ENCODE data around the gene VASH1.
A peak's percentile ranks its signal among the peaks of the same experiment; 100 is the strongest.

Gene VASH1

DNA sequence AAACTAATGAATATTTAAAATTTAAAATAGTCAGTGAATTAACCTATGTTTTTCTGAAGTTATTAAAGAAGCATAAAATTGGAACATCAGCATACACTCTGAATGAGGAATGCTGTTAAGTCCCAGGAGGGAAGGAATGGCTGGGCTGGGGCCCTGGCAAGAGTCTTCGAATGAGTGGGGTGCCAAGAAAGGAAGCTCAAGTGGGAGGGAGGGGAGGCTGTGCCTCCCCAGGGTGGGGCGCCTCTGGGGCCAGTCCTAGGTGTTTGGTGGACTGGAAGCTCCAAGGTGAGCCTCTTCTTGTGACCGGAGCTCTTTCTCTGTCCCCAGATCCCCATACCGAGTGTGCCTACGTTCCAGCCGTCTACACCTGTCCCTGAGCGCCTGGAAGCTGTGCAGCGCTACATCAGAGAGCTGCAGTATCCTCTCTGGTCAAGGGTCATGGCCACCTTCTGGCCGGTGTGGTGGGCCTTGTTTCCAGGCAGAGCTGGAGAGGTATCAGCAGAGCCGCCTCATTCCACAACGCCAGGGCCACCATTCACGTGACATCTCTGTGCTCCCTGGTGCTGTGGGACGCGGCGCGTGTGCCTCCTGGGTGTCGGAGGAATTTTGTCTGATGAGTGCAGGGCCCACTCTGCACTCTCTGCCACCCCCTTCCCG lies 8.5 kb downstream of the VASH1 start:
- DNase-seq = no peak
- H3K36me3 Mint-ChIP-seq (ENCODE audit: insufficient read depth) = peaks cover 5% of the 10 kb centered on the region

DNA sequence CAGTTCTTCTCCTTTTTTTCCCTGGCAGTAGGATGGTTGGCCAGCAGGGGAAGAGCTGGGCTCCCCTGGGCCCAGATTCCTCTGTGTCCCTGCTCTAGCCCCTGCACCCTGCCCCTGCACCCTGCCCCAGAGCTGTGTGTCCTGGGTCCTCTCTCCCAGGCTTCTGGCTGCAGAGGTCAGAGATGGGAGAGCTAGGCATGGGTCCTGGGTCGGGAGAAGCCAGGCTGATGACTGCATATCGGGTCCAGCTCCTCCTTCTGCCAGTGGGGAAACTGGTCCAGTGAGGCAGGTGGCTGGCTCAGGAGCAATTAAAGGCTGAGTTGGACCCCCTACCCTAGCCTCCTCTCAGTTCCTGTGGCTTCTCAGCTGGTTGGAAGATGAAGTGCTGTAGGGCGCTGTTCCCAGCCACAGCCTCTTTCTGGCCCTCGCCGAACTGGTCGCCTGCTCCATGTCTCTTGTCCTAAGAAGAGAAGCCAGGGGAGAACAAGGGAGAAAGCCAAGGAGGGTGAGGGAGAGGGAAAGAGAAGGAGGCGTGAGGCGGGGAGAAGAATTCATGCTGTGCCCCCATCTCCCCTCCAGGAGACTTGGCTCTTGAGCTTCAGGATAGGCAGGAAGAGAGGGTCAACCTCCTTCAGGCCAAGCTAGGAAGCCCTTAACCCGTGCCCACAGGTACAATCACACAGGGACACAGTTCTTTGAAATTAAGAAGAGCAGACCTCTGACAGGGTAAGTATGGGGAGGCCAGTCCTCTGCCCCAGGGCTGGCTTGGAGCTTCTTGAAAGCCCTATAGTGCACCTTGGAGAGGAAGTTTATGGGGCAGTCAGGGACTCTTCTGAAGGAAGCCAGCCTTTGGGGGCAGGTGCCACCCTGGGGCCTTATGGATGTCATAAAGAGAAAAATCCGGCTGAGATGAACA lies 9.5 kb downstream of the VASH1 start:
- H3K9me3 Mint-ChIP-seq = no peaks in the 10 kb centered on the region
- no peak for DNase-seq
- H3K4me3 Mint-ChIP-seq = no peak overlapping the region
- peaks cover 5% of the 10 kb centered on the region for H3K36me3 Mint-ChIP-seq (ENCODE audit: insufficient read depth)
- H3K27ac Mint-ChIP-seq = peak overlapping the region; percentile 54 to 94
- H3K4me1 Mint-ChIP-seq (ENCODE audit: low read depth in 2 of 2) = peaks cover 6 to 16% of the 10 kb centered on the region in 2 donors
- no peaks in the 10 kb centered on the region for H3K27me3 Mint-ChIP-seq
- ATAC-seq (replicated peaks) = no peak

More for the DNA sequence above, 8.5 kb downstream of the VASH1 start:
- H3K9me3 Mint-ChIP-seq = no peaks in the 10 kb centered on the region
- no peak overlapping the region for H3K4me3 Mint-ChIP-seq
- H3K27ac Mint-ChIP-seq = peak overlapping the region; percentile 54 to 94
- H3K4me1 Mint-ChIP-seq (ENCODE audit: low read depth in 2 of 2) = peaks cover 6 to 19% of the 10 kb centered on the region in 2 donors
- peaks cover 0 to 6% of the 10 kb centered on the region in 2 donors for H3K27me3 Mint-ChIP-seq
- no peak for ATAC-seq (replicated peaks)

DNA sequence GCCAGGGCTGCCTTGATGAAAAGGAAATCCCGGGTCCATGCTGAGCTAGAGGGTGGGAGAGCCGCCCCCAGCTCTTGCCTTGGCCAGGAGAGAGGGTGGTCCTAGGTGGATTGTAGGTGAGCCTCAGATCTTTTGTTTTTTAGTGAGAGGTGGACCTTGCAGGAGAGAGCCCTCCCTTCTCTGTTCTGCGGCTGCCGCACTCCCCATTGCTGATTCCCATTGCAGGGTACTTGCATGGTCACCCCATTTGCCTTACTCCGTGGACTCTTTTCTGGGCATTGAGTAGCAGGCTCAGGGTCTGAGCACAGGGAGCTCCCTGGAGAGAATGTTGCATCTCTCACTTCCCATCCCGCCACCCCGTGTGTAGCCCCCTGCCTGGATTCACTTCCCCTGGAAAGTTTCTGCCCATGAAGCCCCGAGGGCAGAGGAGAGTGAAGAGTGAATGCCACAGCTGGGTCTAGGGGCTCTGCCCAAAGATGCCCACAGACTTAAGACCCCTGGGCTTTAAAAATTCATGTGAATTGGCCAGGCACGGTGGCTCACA lies 10.2 kb downstream of the VASH1 start:
- Mint-ChIP-seq H3K27ac (peak overlapping the region; percentile 8 to 80), H3K4me1 (ENCODE audit: low read depth in 2 of 2) (peaks cover 6 to 16% of the 10 kb centered on the region in 2 donors), H3K4me3 (no peak overlapping the region), H3K9me3 (no peaks in the 10 kb centered on the region), H3K36me3 (ENCODE audit: insufficient read depth) (peaks cover 5% of the 10 kb centered on the region), H3K27me3 (no peaks in the 10 kb centered on the region)
- DNase-seq (no peak), ATAC-seq (replicated peaks) (no peak)

DNA sequence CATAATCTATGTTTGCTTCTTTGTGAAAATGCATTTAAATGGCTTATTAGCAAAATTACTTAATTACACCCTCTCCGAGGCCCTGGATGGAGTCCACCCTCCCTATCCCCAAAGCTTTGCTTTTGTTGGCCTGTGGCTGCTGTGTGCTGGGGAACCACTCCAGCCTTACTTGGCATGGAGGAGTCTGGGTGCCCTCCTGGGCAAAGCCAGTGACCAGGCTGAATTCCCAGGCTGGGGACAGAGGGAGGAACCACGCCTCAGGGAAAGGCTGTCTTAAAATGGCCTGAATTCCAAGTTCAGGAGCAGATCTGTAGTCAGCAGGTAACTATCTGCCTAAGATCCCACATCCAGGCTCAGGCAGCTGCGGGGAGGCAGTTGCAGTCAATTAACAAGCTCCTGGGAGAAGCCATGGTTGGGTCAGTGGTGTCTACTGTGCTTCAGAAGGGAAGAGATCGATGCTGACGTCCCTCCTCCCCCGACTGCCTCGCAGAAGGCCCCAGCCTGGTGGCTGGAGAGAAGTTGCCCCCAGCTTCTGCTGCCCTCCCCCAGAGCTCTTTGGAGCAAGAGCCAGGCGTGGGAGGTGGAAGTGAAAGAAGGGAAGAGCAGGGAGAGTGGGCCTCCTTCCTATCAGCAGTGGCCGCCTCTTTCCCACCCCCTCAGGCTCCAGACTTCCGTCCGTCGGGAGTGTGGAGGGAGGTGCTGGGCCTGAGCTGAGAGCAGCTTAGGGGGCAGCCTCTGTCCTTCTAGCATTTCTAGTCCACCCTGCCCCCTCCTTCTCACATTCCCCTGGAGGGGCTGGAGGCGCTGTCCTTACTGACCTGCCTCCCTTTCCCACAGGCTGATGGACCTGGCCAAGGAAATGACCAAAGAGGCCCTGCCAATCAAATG lies 11.3 kb downstream of the VASH1 start:
- peaks cover 6 to 16% of the 10 kb centered on the region in 2 donors for H3K4me1 Mint-ChIP-seq (ENCODE audit: low read depth in 2 of 2)
- peaks cover 5% of the 10 kb centered on the region for H3K36me3 Mint-ChIP-seq (ENCODE audit: insufficient read depth)
- no peak overlapping the region for H3K4me3 Mint-ChIP-seq
- no peak for DNase-seq
- H3K9me3 Mint-ChIP-seq = no peaks in the 10 kb centered on the region
- no peak for ATAC-seq (replicated peaks)
- peak overlapping the region in 1 of 2 donors; percentile 80 for H3K27ac Mint-ChIP-seq
- H3K27me3 Mint-ChIP-seq = no peaks in the 10 kb centered on the region

DNA sequence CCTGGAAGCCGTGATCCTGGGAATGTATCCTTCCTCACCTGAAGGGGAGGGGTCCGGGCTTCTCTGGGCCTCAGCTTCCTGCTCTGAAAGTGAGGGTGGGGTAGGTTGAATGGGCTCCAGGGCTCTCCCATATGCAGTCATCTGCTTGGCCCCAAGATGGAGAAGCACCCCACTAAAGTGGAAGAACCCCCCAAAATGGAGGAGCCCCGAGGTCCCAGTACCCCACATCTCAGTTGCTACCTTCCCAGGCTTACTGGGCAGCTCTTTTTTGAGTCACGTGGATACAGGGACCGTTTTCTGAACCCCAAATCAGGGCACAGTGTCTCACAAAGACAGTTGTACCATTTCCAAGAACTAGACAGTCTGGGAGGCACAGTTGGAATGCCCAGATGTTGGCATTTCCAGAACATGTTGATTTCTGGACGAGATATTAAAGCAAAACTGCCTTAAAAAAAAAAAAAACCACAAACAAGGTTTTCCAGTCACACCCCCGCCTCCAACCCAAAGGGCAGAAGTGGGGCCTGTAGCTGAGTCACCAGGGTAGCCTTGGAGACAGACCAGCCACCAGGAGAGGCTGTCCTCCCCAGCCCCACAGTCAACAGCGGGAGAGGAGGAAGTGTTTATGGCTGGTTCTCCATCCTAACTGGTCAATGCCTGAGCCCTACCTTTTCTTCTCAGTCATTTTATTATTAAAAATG lies 12.1 kb downstream of the VASH1 start:
- Mint-ChIP-seq H3K4me3 (no peak overlapping the region), H3K9me3 (no peaks in the 10 kb centered on the region), H3K36me3 (ENCODE audit: insufficient read depth) (peaks cover under 1% of the 10 kb centered on the region), H3K27ac (no peak overlapping the region), H3K4me1 (ENCODE audit: low read depth in 2 of 2) (peaks cover 2 to 12% of the 10 kb centered on the region in 2 donors), H3K27me3 (no peaks in the 10 kb centered on the region)
- ATAC-seq (replicated peaks) (no peak), DNase-seq (no peak)

DNA sequence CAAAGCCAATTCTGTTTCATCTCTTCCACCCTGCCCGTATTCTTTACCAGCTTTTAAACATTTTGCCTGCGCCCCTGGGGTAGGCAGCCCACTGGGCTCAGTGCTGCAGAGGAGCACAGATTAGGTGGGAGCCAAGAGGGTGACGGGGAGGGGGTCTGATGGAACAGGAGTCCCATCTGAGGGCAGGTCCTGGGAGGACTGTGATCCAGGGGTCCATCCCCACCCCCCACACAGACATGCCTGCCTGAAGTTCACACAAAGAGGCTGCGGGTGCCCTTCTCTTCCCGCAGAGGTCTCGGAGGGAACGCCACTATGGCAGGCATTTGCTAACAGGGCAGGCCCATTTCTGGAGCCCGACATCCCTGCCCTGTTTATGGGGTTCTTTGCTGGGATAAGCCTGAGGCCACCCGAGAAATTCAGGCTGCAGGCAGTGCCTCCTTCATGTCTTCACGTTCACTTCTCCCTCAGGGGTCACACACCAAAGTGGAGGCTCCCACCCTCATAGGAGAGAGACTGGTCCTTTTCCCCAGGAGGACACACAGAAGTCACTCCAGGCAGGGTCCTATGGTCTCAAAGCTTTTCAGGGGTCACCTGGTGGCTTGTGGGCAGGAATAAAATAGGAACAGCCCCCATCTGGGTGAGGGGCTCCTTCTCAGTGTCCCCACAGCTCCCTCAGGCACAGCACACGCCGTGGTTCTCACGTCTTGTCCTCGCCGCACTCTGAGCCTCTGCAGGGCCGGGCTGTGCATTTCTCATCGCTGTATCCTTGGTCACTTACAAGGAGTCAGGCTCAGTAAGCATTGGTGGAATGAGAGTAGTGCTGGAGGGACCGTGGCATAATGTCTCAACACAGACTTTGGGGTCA lies 12.9 kb downstream of the VASH1 start:
- Mint-ChIP-seq H3K36me3 (ENCODE audit: insufficient read depth) (no peaks in the 10 kb centered on the region), H3K27me3 (no peaks in the 10 kb centered on the region), H3K9me3 (no peaks in the 10 kb centered on the region), H3K27ac (no peak overlapping the region), H3K4me1 (ENCODE audit: low read depth in 2 of 2) (peaks cover 0 to 6% of the 10 kb centered on the region in 2 donors), H3K4me3 (no peak overlapping the region)
- no peak for DNase-seq
- ATAC-seq (replicated peaks) = no peak

DNA sequence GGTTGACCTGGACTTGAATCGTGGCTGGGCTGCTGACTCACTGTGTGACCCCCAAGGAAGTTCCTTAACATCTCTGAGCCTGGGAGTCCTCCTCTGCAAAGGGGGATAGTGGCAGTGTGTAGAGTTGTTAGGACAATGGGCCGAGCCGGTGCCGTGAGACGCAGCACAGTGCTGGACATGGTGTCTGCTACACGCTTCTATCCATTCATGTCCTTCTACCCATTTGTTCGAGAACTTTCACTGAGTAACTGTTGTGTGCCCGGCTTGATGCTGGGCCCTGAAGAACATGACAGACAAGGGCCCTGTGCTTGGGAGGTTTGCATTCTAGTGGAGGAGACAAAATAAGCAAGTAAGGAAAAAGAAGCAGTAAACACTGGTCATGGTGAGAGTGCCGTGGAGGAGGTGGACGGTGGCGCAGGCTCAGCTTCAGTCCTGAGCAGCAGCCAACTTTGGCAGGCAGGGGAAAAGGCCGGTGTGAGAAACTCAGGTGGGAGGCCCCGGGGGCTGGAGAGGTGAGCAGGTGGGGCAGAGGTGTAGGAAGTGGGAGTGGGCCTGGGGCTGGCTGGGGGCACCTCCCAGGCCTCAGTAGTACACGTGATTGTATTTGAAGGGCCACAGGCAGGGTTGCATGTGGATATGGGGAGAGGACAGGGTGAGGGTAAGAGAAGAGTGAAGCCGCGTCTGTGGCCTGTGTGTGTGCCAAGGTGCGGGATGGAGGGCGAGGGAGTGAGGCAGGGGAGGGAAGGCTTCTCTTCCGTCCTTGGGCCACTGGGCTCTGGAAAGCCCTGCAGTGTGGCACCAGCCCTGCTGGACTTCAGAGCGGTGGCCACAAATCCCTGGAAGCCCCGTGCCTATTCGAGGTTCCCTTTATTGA lies 13.8 kb downstream of the VASH1 start:
- ATAC-seq (replicated peaks) = no peak
- no peaks in the 10 kb centered on the region for H3K9me3 Mint-ChIP-seq
- peaks cover 0 to 6% of the 10 kb centered on the region in 2 donors for H3K4me1 Mint-ChIP-seq (ENCODE audit: low read depth in 2 of 2)
- no peak for DNase-seq
- H3K4me3 Mint-ChIP-seq = no peak overlapping the region
- no peaks in the 10 kb centered on the region for H3K27me3 Mint-ChIP-seq
- no peaks in the 10 kb centered on the region for H3K36me3 Mint-ChIP-seq (ENCODE audit: insufficient read depth)
- no peak overlapping the region for H3K27ac Mint-ChIP-seq

DNA sequence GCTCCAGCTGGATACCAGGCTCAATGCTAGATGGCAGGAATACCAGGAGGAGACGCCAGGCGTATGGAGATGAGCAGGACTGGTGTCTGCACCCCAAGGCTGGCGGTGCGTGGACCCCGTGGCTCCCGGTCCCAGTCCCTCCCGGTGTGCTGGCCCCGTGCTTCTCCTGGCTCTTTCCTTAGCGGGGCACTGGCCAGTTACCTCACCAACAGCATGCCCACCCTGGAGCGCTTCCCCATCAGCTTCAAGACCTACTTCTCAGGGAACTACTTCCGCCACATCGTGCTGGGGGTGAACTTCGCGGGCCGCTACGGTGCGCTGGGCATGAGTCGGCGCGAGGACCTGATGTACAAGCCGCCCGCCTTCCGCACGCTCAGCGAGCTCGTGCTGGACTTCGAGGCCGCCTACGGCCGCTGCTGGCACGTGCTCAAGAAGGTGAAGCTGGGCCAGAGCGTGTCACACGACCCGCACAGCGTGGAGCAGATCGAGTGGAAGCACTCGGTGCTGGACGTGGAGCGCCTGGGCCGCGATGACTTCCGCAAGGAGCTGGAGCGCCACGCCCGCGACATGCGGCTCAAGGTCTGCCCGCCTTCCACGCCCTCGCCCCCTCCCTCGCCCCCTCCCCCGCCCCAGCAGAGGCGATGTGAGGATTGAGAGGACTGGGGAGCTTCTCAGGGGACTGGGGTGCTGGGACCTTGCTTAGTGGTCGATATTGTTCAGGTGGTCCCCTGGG lies 14.6 kb downstream of the VASH1 start:
- Mint-ChIP-seq H3K9me3 (no peaks in the 10 kb centered on the region), H3K27me3 (no peaks in the 10 kb centered on the region), H3K27ac (no peak overlapping the region), H3K36me3 (ENCODE audit: insufficient read depth) (no peaks in the 10 kb centered on the region), H3K4me3 (no peak overlapping the region), H3K4me1 (ENCODE audit: low read depth in 2 of 2) (peaks cover 0 to 6% of the 10 kb centered on the region in 2 donors)
- DNase-seq (no peak), ATAC-seq (replicated peaks) (no peak)

DNA sequence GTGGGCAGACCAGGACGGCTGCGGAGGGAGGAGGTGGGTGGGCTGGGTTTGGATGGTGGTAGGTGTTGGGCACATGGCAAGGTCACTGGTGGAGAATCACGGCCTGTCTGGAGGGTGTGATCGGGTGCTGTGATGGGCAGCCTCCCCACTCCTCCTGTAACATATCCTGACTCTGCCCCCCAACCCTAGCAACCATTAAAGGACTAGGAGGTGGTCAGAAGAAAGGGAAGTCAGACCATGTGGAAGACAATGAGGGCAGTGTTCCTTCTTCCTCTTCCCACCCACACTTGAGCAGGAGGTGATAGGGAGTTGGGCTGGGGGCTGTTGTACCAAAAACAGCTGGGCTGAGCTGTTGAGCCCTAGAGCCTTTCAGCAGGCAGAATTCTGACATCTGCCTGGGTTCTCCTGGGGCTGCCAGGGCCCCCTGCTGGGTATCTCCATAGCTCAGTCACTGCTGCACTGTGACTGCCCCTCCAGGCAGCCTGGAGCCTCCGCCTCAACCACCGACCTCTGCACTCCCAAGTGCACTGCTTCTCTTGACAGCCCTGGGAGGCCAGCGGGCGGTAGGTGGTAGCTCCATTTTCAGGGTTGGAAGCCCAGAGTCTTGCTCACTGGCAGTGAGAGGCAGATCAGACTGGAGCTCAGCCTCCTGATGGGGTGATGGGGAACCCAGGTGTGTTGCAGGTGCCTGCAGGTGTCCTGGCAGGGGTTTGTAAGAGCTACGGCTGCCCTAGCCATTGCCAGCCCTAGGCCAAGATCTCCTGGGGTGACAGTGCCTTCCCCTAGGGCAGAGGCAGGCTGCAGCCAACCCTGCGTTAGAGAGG lies 15.4 kb downstream of the VASH1 start:
- H3K4me1 Mint-ChIP-seq (ENCODE audit: low read depth in 2 of 2) = peaks cover 0 to 6% of the 10 kb centered on the region in 2 donors
- DNase-seq = no peak
- no peaks in the 10 kb centered on the region for H3K36me3 Mint-ChIP-seq (ENCODE audit: insufficient read depth)
- no peaks in the 10 kb centered on the region for H3K9me3 Mint-ChIP-seq
- ATAC-seq (replicated peaks) = no peak
- no peak overlapping the region for H3K27ac Mint-ChIP-seq
- no peak overlapping the region for H3K4me3 Mint-ChIP-seq
- H3K27me3 Mint-ChIP-seq = no peaks in the 10 kb centered on the region

DNA sequence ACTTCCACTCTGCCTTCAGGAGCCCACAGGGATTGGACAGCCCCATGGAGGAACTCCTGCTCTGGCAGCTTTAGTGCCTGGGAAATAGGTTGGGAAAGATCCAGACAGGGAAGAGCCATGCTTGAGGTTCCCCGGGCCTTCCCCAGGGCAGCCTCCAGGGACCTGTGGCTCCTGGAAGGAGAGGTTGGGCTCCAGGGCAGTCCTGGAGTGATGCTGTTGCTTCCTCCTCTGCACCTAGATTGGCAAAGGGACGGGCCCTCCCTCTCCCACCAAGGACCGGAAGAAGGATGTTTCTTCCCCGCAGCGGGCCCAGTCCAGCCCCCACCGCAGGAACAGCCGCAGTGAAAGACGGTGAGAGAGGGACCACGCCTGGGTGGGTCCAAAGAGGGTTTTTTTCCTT lies 16.5 kb downstream of the VASH1 start:
- Mint-ChIP-seq H3K4me1 (ENCODE audit: low read depth in 2 of 2) (peaks cover 3% of the 10 kb centered on the region in 2 donors), H3K36me3 (ENCODE audit: insufficient read depth) (no peaks in the 10 kb centered on the region), H3K27me3 (no peaks in the 10 kb centered on the region), H3K9me3 (no peaks in the 10 kb centered on the region), H3K27ac (peak overlapping the region; percentile 12 to 42), H3K4me3 (no peak overlapping the region)
- ATAC-seq (replicated peaks) = no peak
- DNase-seq = no peak

Measured in effector memory CD8-positive, alpha-beta T cell (primary cell).